ENCODE measurements around the gene HSPA1B.
"Not testable (repeated sequence)": the region's sequence is repeated elsewhere in the genome, so short reads cannot be mapped to it uniquely, and the experiment has no call there.

The HSPA1B gene

GRCh38 chr6:31799781-31800180, 27.8 kb upstream of the HSPA1B start:
- no peak for DNase-seq

- DNase-seq, result not testable (repeated sequence)
These were observed 26.3 kb upstream of the HSPA1B start for GRCh38 chr6:31801031-31801927.

GRCh38 chr6:31805939-31806469, 21.5 kb upstream of the HSPA1B start:
- DNase-seq, result no peak

GRCh38 chr6:31806470-31807272, 20.9 kb upstream of the HSPA1B start, which contains the start of gene LSM2:
LSM2 (minus strand) TSS chr6:31806966; CDS start chr6:31806757, 209 bp downstream.
- peak; percentile 96 for DNase-seq

- not testable (repeated sequence) for DNase-seq
These were observed 18.9 kb upstream of the HSPA1B start for GRCh38 chr6:31808599-31808998.

- no peak for DNase-seq
These were observed 15.9 kb upstream of the HSPA1B start for GRCh38 chr6:31811645-31812044.

GRCh38 chr6:31813465-31813849, 14.1 kb upstream of the HSPA1B start:
- DNase-seq, result no peak

GRCh38 chr6:31814677-31815024, 12.9 kb upstream of the HSPA1B start:
- peak; percentile 67 for DNase-seq

GRCh38 chr6:31815025-31815838, 12.3 kb upstream of the HSPA1B start, which contains the start of the genes HSPA1A and HSPA1L:
HSPA1A (plus strand) TSS chr6:31815543; CDS start chr6:31815757, 214 bp downstream.
HSPA1L (minus strand) TSS chr6:31815283; CDS start chr6:31811972, 3,311 bp downstream.
- peak; percentile 66 for DNase-seq

GRCh38 chr6:31817133-31817928, 10.2 kb upstream of the HSPA1B start:
- not testable (repeated sequence) for DNase-seq

- not testable (repeated sequence) for DNase-seq
These were observed 9.5 kb upstream of the HSPA1B start for GRCh38 chr6:31817929-31818511.

GRCh38 chr6:31819871-31820299, 7.7 kb upstream of the HSPA1B start:
- DNase-seq, result no peak

- DNase-seq, result not testable (repeated sequence)
These were observed 7.1 kb upstream of the HSPA1B start for GRCh38 chr6:31820399-31820798.

- peak; percentile 69 for DNase-seq
These were observed 6.1 kb upstream of the HSPA1B start for GRCh38 chr6:31821301-31822035.

- DNase-seq, result peak; percentile 69
These were observed 5.3 kb upstream of the HSPA1B start for GRCh38 chr6:31822036-31822821.

- DNase-seq, result not testable (repeated sequence)
These were observed 3.8 kb upstream of the HSPA1B start for GRCh38 chr6:31823592-31824196.

GRCh38 chr6:31825553-31825952, 2.0 kb upstream of the HSPA1B start:
- no peak for DNase-seq

- peak; percentile 44 for DNase-seq
These were observed 699 bp upstream of the HSPA1B start for GRCh38 chr6:31826793-31827285.

All from stimulated activated naive CD4-positive, alpha-beta T cell treated with Interleukin-2 at 50 U/mL for 16 hours (primary cell).